ENCODE results near the gene BHLHE41.

Gene BHLHE41

DNA sequence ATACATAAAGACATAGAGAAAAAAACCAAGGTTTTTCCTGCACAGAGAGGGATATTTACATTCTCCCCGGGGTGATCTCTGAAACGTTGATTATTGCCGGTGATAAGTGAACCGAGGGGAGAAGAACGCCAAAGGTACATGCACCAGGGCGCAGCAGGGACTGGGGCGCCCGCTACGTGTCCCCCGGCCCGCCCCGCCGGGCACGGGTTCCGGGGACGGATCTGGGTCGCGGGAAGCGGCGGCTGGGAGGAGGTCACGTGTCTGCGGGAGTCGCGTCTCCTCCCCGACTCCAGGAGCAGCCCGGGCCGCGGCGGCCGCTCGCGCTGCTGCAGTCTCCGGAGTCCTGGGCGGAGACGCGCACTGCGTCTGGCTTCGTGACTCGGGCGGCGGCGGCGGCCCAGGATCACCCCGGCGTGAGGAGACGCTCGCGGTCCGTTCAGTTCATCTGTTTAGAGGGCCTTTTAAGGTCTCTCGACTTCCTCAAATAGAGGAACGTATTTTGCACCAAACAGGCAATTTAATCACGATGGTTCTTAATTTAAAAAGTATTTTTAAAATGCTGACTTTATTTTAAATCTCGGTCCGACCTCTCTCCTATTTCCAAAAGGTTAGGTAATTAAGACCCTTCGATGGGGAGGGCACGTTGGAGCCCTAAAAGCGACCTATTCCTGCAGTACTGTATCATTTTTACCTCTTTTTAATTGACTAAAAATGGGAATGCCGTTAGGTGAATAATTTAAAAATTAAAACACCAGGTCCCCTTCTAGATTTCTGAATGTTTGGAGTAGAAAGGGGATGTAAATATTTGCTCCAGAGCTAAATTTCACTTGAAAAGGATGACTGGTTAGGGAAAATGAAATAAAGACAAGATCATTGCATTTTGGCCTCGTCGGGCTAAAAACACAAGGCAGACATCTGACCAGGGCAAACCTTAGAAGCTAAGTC, 1.8 kb upstream of the BHLHE41 start:
- DNase-seq (ENCODE audit: low spot score): peak; percentile 76
- TF ChIP-seq, protein P1, sequence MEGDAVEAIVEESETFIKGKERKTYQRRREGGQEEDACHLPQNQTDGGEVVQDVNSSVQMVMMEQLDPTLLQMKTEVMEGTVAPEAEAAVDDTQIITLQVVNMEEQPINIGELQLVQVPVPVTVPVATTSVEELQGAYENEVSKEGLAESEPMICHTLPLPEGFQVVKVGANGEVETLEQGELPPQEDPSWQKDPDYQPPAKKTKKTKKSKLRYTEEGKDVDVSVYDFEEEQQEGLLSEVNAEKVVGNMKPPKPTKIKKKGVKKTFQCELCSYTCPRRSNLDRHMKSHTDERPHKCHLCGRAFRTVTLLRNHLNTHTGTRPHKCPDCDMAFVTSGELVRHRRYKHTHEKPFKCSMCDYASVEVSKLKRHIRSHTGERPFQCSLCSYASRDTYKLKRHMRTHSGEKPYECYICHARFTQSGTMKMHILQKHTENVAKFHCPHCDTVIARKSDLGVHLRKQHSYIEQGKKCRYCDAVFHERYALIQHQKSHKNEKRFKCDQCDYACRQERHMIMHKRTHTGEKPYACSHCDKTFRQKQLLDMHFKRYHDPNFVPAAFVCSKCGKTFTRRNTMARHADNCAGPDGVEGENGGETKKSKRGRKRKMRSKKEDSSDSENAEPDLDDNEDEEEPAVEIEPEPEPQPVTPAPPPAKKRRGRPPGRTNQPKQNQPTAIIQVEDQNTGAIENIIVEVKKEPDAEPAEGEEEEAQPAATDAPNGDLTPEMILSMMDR (IDR thresholded peaks at IDR 0.05; ENCODE audit: extremely low read depth, missing control alignments): no peak

DNA sequence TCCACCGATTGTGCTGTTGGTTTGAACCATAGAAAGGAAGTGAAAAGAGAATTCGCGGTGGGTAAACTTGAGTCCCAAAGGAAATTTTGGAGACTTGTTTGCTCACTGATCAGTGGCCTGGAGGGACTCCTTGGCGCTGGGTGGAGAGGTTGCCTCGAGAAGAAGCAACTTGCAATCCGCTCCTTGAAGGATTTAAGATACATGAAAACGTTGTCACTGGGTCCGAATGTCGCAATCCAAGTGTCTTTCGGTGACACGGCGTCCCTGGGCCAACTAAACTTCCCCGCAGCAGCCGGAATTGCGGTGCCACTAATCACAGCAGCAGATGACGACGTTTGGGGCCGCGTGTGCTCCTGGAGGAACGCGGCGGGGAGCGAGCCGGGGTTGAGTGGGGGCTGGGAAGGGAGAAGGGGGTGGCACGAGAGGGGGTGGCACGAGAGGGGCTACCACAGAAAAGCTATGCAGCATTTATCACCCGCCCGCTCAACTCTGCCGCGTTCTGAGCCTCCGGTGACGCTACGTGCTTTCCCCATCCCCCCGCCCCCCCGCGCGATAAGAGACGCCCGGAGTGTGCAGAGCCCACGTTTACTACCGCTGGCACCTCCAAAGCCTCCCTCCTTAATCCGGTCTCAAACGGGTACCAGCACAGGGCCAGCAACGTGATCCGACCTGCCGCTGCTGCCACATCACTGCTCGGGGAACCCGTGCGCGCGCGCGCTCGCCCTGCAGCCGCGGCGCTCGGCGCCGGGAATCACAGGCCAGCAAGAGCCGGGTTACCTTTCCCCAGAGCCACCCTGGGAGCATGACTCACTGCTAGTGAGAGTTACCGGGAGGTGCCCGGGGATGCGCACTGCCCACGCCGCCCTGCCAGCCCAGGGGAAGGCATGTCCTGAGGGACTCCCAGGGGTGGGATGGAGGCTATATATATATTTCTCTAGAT, 833 bp upstream of the BHLHE41 start:
- peak; percentile 63 for DNase-seq (ENCODE audit: low spot score)
- TF ChIP-seq, protein P1 (IDR thresholded peaks at IDR 0.05; ENCODE audit: extremely low read depth, missing control alignments): no peak

DNA sequence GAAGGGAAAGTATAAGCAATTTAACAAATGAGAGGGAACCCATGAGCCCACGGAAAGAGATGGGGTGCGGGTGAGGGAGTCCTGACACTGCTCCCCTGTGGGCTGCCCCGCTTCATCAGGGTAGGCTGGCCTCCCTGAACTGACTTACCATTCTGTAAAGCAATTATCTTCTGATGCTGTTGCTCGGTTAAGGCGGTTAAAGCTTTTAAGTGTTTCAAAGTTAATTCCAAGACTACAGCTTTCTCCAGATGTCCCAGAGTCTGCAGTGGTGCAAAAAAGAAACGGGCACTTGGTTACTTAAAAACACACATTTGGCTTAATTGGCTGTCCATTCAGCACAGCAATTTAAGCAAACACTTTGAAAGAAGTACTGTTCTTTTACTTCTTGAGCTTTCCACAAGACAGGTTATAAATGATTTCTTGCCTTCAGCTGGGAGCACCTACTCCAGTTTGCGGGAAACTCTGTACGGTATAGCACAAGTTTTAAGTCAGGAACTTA, 1.3 kb downstream of the BHLHE41 start:
- TF ChIP-seq, protein P1 (IDR thresholded peaks at IDR 0.05; ENCODE audit: extremely low read depth, missing control alignments): no peak
- DNase-seq (ENCODE audit: low spot score): peak; percentile 46

DNA sequence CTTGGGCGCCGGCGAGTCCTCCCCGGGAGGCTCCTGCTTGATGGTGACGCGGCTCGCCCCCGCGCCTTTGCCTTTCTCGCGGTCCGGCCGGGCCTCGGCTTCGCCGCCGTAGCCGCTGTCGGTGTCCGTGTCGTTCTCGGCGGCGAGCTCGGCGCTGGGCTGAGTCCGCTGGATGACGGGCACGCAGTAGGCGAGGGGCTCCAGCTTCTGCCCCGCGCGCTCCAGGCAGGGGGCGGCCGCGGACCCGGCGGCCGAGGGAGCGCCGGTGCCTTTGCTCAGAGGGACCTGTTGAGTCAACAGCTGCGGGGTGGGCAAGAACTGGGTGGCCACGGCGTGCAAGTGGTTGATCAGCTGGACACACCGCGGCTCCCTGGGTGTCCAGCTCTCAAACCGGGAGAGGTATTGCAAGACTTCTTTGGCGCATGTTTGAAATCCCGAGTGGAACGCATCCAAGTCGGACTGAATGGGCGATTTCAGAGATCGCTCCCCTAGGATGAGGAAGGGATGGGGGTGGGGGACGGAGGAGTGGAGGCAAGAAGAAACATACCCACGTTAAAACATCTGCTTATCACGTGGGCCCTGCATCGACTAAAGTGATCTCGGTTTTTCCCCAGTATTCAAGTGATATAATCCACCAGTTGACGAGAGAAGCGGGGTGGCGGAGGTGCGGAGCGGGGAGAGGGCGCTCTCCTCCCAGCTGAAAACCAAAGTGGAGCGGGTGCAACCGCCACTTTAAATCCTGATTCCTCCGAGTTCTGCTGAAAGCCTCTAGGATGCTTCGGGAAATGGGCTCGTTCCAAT, 2.0 kb downstream of the BHLHE41 start:
- TF ChIP-seq, protein P1 (IDR thresholded peaks at IDR 0.05; ENCODE audit: extremely low read depth, missing control alignments): peak; percentile 25
- peak; percentile 71 for DNase-seq (ENCODE audit: low spot score)

DNA sequence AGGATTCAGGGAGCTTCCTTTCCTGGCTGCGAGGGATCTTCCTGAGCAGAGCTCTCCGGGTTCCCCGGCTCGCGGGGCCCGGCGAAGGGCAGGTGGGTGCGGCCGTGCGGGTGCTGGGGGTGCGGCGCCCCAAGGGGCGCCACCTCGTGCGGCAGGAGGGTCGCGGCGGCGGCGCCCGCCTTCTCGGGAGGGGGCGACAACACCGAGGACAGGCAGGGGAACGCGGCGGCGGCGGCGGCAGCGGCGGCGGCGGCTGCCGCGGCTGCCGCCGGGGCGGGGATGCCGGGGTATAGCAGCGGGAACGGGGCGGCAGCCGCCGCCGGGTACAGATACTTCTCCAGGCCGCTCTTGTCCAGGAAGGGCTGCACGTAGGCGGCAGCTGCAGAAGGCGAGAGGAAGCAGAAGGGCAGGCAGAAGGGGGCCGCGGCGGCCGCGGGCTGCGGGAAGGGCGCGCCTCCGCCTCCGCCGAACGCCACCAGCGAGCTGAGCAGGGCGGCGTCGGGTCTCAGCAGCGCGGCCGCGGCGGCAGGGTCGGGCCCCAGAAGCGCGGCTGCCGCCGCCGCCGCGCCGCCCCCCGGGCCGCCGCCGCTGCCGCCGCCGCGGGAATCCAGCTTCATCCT, 2.7 kb downstream of the BHLHE41 start:
- peak; percentile 73 for DNase-seq (ENCODE audit: low spot score)
- TF ChIP-seq, protein P1 (IDR thresholded peaks at IDR 0.05; ENCODE audit: extremely low read depth, missing control alignments): no peak

DNA sequence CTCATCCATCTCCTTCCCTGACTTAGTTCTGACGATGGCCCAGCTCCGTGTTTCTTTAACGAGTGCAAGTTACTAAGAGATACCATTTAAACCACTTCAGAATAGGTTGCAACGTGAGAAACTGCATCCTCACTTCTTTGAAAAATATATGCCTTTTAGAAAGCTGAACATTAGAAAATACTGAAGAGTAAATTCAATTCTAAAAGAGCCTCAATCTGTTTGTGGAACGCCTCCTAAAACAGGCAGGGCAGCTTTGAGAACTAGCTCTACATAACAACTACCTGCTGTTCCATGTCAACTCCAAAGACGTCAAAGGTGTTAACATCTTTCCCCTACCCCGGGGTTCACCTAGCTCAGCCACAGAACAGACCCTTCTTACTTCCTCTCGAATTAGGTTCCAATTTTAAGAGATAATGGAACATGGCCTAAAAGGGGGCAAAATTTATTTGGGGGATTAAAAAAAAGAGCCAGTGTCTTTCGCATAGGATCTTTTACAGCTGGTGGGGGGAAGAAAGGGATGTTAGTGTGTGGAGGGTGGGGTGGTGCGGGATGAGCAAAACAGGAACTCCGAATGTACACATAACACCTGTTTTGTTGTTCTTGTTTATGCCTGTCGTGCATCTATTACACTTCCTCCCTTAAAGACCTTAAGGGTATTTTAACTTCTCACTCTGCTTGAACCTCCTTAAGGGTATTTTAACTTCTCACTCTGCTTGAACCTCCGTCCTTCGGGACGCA, 3.3 kb downstream of the BHLHE41 start:
- TF ChIP-seq, protein P1 (IDR thresholded peaks at IDR 0.05; ENCODE audit: extremely low read depth, missing control alignments): no peak
- DNase-seq (ENCODE audit: low spot score): no peak
